Measurements from ENCODE around the gene SCGN.

- no peak for TF ChIP-seq TAF1 (IDR thresholded peaks at IDR 0.05; ENCODE audit: low read depth, low read length)
- TF ChIP-seq POLR2AphosphoS5 (IDR thresholded peaks at IDR 0.05; ENCODE audit: low read depth, low read length) = no peak
- no peak for TF ChIP-seq POLR2A (IDR thresholded peaks at IDR 0.05; ENCODE audit: low read depth, low read length)
Measured at GRCh38 chr6:25640891-25641290, 11.1 kb upstream of the SCGN start.

Data from GM12891 (cell line).